ENCODE measurements around the gene AMIGO1.
A peak's percentile ranks its signal among the peaks of the same experiment; 100 is the strongest.

Gene AMIGO1

GRCh38 chr1:109548321-109549267, 39.1 kb upstream of the AMIGO1 start, which contains the start of gene GNAI3:
GNAI3 (plus strand) TSS chr1:109548615; CDS start chr1:109548721, 106 bp downstream.
- no peak within 1 kb of the TSS for H3K23ac ChIP-seq (ENCODE audit: low read length)
- H3K9me3 ChIP-seq (ENCODE audit: insufficient read depth, low read depth, low read length) = no peaks in the 10 kb centered on the region
- peak within 1 kb of the TSS; percentile 95 for H3K14ac ChIP-seq (ENCODE audit: low read length)
- H3K4me2 ChIP-seq (ENCODE audit: low read length) = peak within 1 kb of the TSS; percentile 82
- no peak within 1 kb of the TSS for H2BK12ac ChIP-seq (ENCODE audit: low read length)
- H4K91ac ChIP-seq (ENCODE audit: low read depth, low read length) = peak within 1 kb of the TSS; percentile 88
- H3K79me1 ChIP-seq (ENCODE audit: low read length) = peaks cover 6% of the 10 kb centered on the region
- H3K4ac ChIP-seq (ENCODE audit: low read depth, low read length) = peak within 1 kb of the TSS; percentile 76
- peak within 1 kb of the TSS; percentile 89 for H3K18ac ChIP-seq (ENCODE audit: low read length)
- peak within 1 kb of the TSS; percentile 46 for H3K27ac ChIP-seq (ENCODE audit: low read depth, low read length)
- peak within 1 kb of the TSS; percentile 44 for H2BK120ac ChIP-seq (ENCODE audit: insufficient read depth, low read length, poor library complexity)
- peaks cover 3 to 5% of the 10 kb centered on the region in 2 experiments for H3K4me1 ChIP-seq (ENCODE audit: control insufficient read depth in 1 of 2, insufficient read depth in 2 of 2, low read length in 2 of 2)
- peak within 1 kb of the TSS; percentile 96 for H4K8ac ChIP-seq (ENCODE audit: low read depth, low read length)
- peak within 1 kb of the TSS; percentile 78 for H2AK5ac ChIP-seq (ENCODE audit: low read length)
- peak within 1 kb of the TSS; percentile 90 for H3K4me3 ChIP-seq (ENCODE audit: low read depth, low read length)
- no peaks in the 10 kb centered on the region for H3K36me3 ChIP-seq (ENCODE audit: control insufficient read depth in 1 of 2, insufficient read depth in 2 of 2, low read length in 2 of 2)
- no peaks in the 10 kb centered on the region for H3K27me3 ChIP-seq (ENCODE audit: insufficient read depth, low read length)
- WGBS (ENCODE audit: extremely low coverage, insufficient coverage, insufficient read length) = no CpG with 5 or more reads among the region's 68 CpGs
- peaks cover 9% of the 10 kb centered on the region for H3K79me2 ChIP-seq (ENCODE audit: control insufficient read depth, insufficient read depth, low read length, poor library complexity)
- peak within 1 kb of the TSS; percentile 47 for H2BK5ac ChIP-seq (ENCODE audit: low read depth, low read length, poor library complexity)
- peak within 1 kb of the TSS; percentile 86 for H2AFZ ChIP-seq (ENCODE audit: insufficient read depth, low read length, poor library complexity)
- peak within 1 kb of the TSS; percentile 87 for H3K9ac ChIP-seq (ENCODE audit: low read length)
- DNase-seq = peak; percentile 95 to 98
- H4K12ac ChIP-seq (ENCODE audit: low read depth, low read length) = peak within 1 kb of the TSS; percentile 90

GRCh38 chr1:109547463-109548320, 38.2 kb upstream of the AMIGO1 start:
- H3K4ac ChIP-seq (ENCODE audit: low read depth, low read length) = peak overlapping the region; percentile 0
- no peak overlapping the region for H2BK12ac ChIP-seq (ENCODE audit: low read length)
- H4K8ac ChIP-seq (ENCODE audit: low read depth, low read length) = peak overlapping the region; percentile 62
- H2BK5ac ChIP-seq (ENCODE audit: low read depth, low read length, poor library complexity) = peak overlapping the region; percentile 14
- H3K79me1 ChIP-seq (ENCODE audit: low read length) = peaks cover 6% of the 10 kb centered on the region
- peak overlapping the region; percentile 75 for H3K4me3 ChIP-seq (ENCODE audit: low read depth, low read length)
- H3K9ac ChIP-seq (ENCODE audit: low read length) = peak overlapping the region; percentile 87
- H4K12ac ChIP-seq (ENCODE audit: low read depth, low read length) = peak overlapping the region; percentile 8
- no peaks in the 10 kb centered on the region for H3K9me3 ChIP-seq (ENCODE audit: insufficient read depth, low read depth, low read length)
- H3K14ac ChIP-seq (ENCODE audit: low read length) = no peak overlapping the region
- H2AFZ ChIP-seq (ENCODE audit: insufficient read depth, low read length, poor library complexity) = peak overlapping the region; percentile 3
- H3K18ac ChIP-seq (ENCODE audit: low read length) = no peak overlapping the region
- H3K27ac ChIP-seq (ENCODE audit: low read depth, low read length) = peak overlapping the region; percentile 28
- H3K27me3 ChIP-seq (ENCODE audit: insufficient read depth, low read length) = no peaks in the 10 kb centered on the region
- peaks cover 9% of the 10 kb centered on the region for H3K79me2 ChIP-seq (ENCODE audit: control insufficient read depth, insufficient read depth, low read length, poor library complexity)
- peak in 1 of 2 donors; percentile 43 for DNase-seq
- peaks cover 3 to 5% of the 10 kb centered on the region in 2 experiments for H3K4me1 ChIP-seq (ENCODE audit: control insufficient read depth in 1 of 2, insufficient read depth in 2 of 2, low read length in 2 of 2)
- H2AK5ac ChIP-seq (ENCODE audit: low read length) = no peak overlapping the region
- peak overlapping the region; percentile 15 for H2BK120ac ChIP-seq (ENCODE audit: insufficient read depth, low read length, poor library complexity)
- WGBS (ENCODE audit: extremely low coverage, insufficient coverage, insufficient read length) = no CpG with 5 or more reads among the region's 22 CpGs
- H4K91ac ChIP-seq (ENCODE audit: low read depth, low read length) = peak overlapping the region; percentile 4
- peak overlapping the region; percentile 82 for H3K4me2 ChIP-seq (ENCODE audit: low read length)
- H3K23ac ChIP-seq (ENCODE audit: low read length) = no peak overlapping the region
- H3K36me3 ChIP-seq (ENCODE audit: control insufficient read depth in 1 of 2, insufficient read depth in 2 of 2, low read length in 2 of 2) = no peaks in the 10 kb centered on the region

GRCh38 chr1:109546311-109547109, 37.0 kb upstream of the AMIGO1 start:
- Histone ChIP-seq H2BK12ac (ENCODE audit: low read length) (no peak overlapping the region), H3K18ac (ENCODE audit: low read length) (no peak overlapping the region), H2BK120ac (ENCODE audit: insufficient read depth, low read length, poor library complexity) (no peak overlapping the region), H4K8ac (ENCODE audit: low read depth, low read length) (peak overlapping the region; percentile 72), H3K27me3 (ENCODE audit: insufficient read depth, low read length) (no peaks in the 10 kb centered on the region), H3K27ac (ENCODE audit: low read depth, low read length) (no peak overlapping the region), H4K91ac (ENCODE audit: low read depth, low read length) (peak overlapping the region; percentile 45), H3K4me3 (ENCODE audit: low read depth, low read length) (no peak overlapping the region), H3K9me3 (ENCODE audit: insufficient read depth, low read depth, low read length) (no peaks in the 10 kb centered on the region), H3K79me1 (ENCODE audit: low read length) (peaks cover 6% of the 10 kb centered on the region), H3K4ac (ENCODE audit: low read depth, low read length) (no peak overlapping the region), H3K36me3 (ENCODE audit: control insufficient read depth in 1 of 2, insufficient read depth in 2 of 2, low read length in 2 of 2) (no peaks in the 10 kb centered on the region), H2BK5ac (ENCODE audit: low read depth, low read length, poor library complexity) (no peak overlapping the region), H3K9ac (ENCODE audit: low read length) (no peak overlapping the region), H4K12ac (ENCODE audit: low read depth, low read length) (peak overlapping the region; percentile 70), H3K14ac (ENCODE audit: low read length) (peak overlapping the region; percentile 6), H2AK5ac (ENCODE audit: low read length) (no peak overlapping the region), H3K4me1 (ENCODE audit: control insufficient read depth in 1 of 2, insufficient read depth in 2 of 2, low read length in 2 of 2) (peaks cover 3 to 5% of the 10 kb centered on the region in 2 experiments), H3K4me2 (ENCODE audit: low read length) (peak overlapping the region; percentile 11), H3K79me2 (ENCODE audit: control insufficient read depth, insufficient read depth, low read length, poor library complexity) (peaks cover 9% of the 10 kb centered on the region), H3K23ac (ENCODE audit: low read length) (no peak overlapping the region), H2AFZ (ENCODE audit: insufficient read depth, low read length, poor library complexity) (peak overlapping the region; percentile 38)
- WGBS (ENCODE audit: extremely low coverage, insufficient coverage, insufficient read length) = no CpG with 5 or more reads among the region's 5 CpGs
- peak; percentile 81 to 97 for DNase-seq

All from trophoblast cell (in vitro differentiated cells and primary cell).